ENCODE data around the gene PHKB.

- TF ChIP-seq, protein P1, sequence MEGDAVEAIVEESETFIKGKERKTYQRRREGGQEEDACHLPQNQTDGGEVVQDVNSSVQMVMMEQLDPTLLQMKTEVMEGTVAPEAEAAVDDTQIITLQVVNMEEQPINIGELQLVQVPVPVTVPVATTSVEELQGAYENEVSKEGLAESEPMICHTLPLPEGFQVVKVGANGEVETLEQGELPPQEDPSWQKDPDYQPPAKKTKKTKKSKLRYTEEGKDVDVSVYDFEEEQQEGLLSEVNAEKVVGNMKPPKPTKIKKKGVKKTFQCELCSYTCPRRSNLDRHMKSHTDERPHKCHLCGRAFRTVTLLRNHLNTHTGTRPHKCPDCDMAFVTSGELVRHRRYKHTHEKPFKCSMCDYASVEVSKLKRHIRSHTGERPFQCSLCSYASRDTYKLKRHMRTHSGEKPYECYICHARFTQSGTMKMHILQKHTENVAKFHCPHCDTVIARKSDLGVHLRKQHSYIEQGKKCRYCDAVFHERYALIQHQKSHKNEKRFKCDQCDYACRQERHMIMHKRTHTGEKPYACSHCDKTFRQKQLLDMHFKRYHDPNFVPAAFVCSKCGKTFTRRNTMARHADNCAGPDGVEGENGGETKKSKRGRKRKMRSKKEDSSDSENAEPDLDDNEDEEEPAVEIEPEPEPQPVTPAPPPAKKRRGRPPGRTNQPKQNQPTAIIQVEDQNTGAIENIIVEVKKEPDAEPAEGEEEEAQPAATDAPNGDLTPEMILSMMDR (IDR thresholded peaks at IDR 0.05; ENCODE audit: extremely low read depth in 1 of 2, insufficient read depth in 1 of 2, low read depth in 1 of 2, low read length in 2 of 2) = no peak
- no peak for TF ChIP-seq POLR2AphosphoS5 (IDR thresholded peaks at IDR 0.05; ENCODE audit: insufficient read depth, low read depth, low read length)
- TF ChIP-seq FOS (IDR thresholded peaks at IDR 0.05; ENCODE audit: borderline replicate concordance, insufficient read depth, low read length) = no peak
- TF ChIP-seq EZH2 (IDR thresholded peaks at IDR 0.05; ENCODE audit: borderline replicate concordance, low read depth, low read length, severe bottlenecking) = no peak
- no peak for TF ChIP-seq POLR2A (IDR thresholded peaks at IDR 0.05; ENCODE audit: low read depth, low read length)
- no peak for TF ChIP-seq GATA2 (IDR thresholded peaks at IDR 0.05; ENCODE audit: insufficient read depth, insufficient read length, low read depth, low read length)
Measured at GRCh38 chr16:47731252-47731651, 270.1 kb downstream of the PHKB start.

Data from endothelial cell of umbilical vein (primary cell).